Ovary (tissue), 3 donors: Measurements from ENCODE around the gene GHITM.

ENCODE experiments used
- CTCF ChIP-seq, 3 donors: fragments of 450-650 bp in 2 of 3; fragments of 200-600 bp in 1 of 3; IDR thresholded peaks; one replicate each; pipeline versions ENCODE4 v1.5.1 to v1.8.0; 2016 to 2022; ENCODE audit warnings: antibody characterized with exemption in 3 of 3, mild to moderate bottlenecking in 1 of 3
- EP300 ChIP-seq: sonication (generic); formaldehyde crosslinking; IDR thresholded peaks from one replicate; pipeline ENCODE4 v1.6.1; 2017; ENCODE audit warnings: antibody characterized with exemption
- POLR2A ChIP-seq: fragments of 450-650 bp; IDR thresholded peaks from one replicate; pipeline ENCODE4 v1.6.1; 2017; ENCODE audit warnings: antibody characterized with exemption, mild to moderate bottlenecking, moderate library complexity
- donor health status: DM: no; HTN: no; CAD: no.

GRCh38 chr10:84156009-84156408, 16.7 kb downstream of the GHITM start:
- TF ChIP-seq CTCF (IDR thresholded peaks at IDR 0.05) (no peak), POLR2A (no peak), EP300 (no peak)
